GM19238 (cell line): Measurements from ENCODE around the gene PCDH11X.
"Not testable (repeated sequence)": the region's sequence is repeated elsewhere in the genome, so short reads cannot be mapped to it uniquely, and the experiment has no call there.

Source experiments
- DNase-seq: peaks from one replicate; pipeline ENCODE4 v3.0.0; 2011; ENCODE audit warnings: low spot score; ENCODE audit not compliant: insufficient read length

The PCDH11X gene

GRCh38 chrX:91779135-91779534, at the start of gene PCDH11X:
PCDH11X (plus strand) TSS chrX:91779375; CDS start chrX:91835505, 56,130 bp downstream.
- not testable (repeated sequence) for DNase-seq

- DNase-seq = not testable (repeated sequence)
These were observed 31.7 kb upstream of the PCDH11X start for GRCh38 chrX:91747446-91747845.

GRCh38 chrX:91753022-91753421, 26.2 kb upstream of the PCDH11X start:
- DNase-seq = not testable (repeated sequence)

- not testable (repeated sequence) for DNase-seq
These were observed 8.3 kb upstream of the PCDH11X start for GRCh38 chrX:91770619-91771488.

GRCh38 chrX:91773943-91774342, 5.2 kb upstream of the PCDH11X start:
- not testable (repeated sequence) for DNase-seq

GRCh38 chrX:91780008-91780407, 833 bp downstream of the PCDH11X start:
- DNase-seq = not testable (repeated sequence)

GRCh38 chrX:91780698-91781097, 1.5 kb downstream of the PCDH11X start:
- DNase-seq = not testable (repeated sequence)

GRCh38 chrX:91781553-91782298, 2.6 kb downstream of the PCDH11X start:
- not testable (repeated sequence) for DNase-seq

- DNase-seq = not testable (repeated sequence)
These were observed 3.6 kb downstream of the PCDH11X start for GRCh38 chrX:91782825-91783224.

GRCh38 chrX:91817537-91817936, 38.4 kb downstream of the PCDH11X start:
- DNase-seq = not testable (repeated sequence)

- not testable (repeated sequence) for DNase-seq
These were observed 46.1 kb downstream of the PCDH11X start for GRCh38 chrX:91825321-91825720.
